Neural progenitor cell (in vitro differentiated cells): ENCODE results near the gene ATP1A2. TPM values are rescaled to one million over a fixed set of nuclear protein-coding genes. Genes with fewer than 3 reads are reported as not detected.
"Not testable (repeated sequence)": the region's sequence is repeated elsewhere in the genome, so short reads cannot be mapped to it uniquely, and the experiment has no call there.

Source experiments
- DNase-seq: peaks from one replicate; pipeline ENCODE4 v3.0.0-alpha.2; 2016; ENCODE audit warnings: low spot score
- H2AFZ ChIP-seq: fragments of 200-600 bp; sonication (generic); replicated peaks from 2 replicates; pipeline ENCODE4 v1.6.1; 2016; ENCODE audit warnings: antibody characterized with exemption
- H3F3A ChIP-seq: fragments of 200-600 bp; sonication (generic); 2 replicates; pipeline ENCODE4 v1.6.1; 2016; ENCODE audit warnings: antibody characterized with exemption, low read depth
- H3K27ac ChIP-seq: fragments of 200-600 bp; sonication (generic); 2 replicates; pipeline ENCODE4 v1.5.1; 2016; ENCODE audit warnings: mild to moderate bottlenecking
- H3K27me3 ChIP-seq: fragments of 200-600 bp; sonication (generic); 2 replicates; pipeline ENCODE4 v1.6.1; 2016; ENCODE audit warnings: mild to moderate bottlenecking, moderate library complexity
- H3K36me3 ChIP-seq: fragments of 200-600 bp; sonication (generic); 2 replicates; pipeline ENCODE4 v1.5.1; 2016
- H3K4me1 ChIP-seq: fragments of 200-600 bp; sonication (generic); 2 replicates; pipeline ENCODE4 v1.6.1; 2016; ENCODE audit warnings: mixed run types
- H3K4me2 ChIP-seq: fragments of 200-600 bp; sonication (generic); 2 replicates; pipeline ENCODE4 v1.6.1; 2016
- H3K4me3 ChIP-seq: fragments of 200-600 bp; sonication (generic); 2 replicates; pipeline ENCODE4 v1.5.1; 2016
- H3K79me2 ChIP-seq: fragments of 200-600 bp; sonication (generic); 2 replicates; pipeline ENCODE4 v1.6.1; 2016; ENCODE audit warnings: low read depth
- H3K9ac ChIP-seq: fragments of 200-600 bp; sonication (generic); 2 replicates; pipeline ENCODE4 v1.6.1; 2016
- H3K9me3 ChIP-seq: fragments of 200-600 bp; sonication (generic); 2 replicates; pipeline ENCODE4 v1.5.1; 2016; ENCODE audit warnings: low read depth
- H4K20me1 ChIP-seq: fragments of 200-600 bp; sonication (generic); 2 replicates; pipeline ENCODE4 v1.6.1; 2016; ENCODE audit warnings: low read depth
- H3K27ac Mint-ChIP-seq: 3 replicates; pipeline ENCODE4 v1.8.0; 2021; ENCODE audit warnings: mixed read lengths
- H3K27me3 Mint-ChIP-seq: 2 replicates; pipeline ENCODE4 v1.8.0; 2022; ENCODE audit warnings: low read depth, mild to moderate bottlenecking, inconsistent platforms, moderate library complexity, mixed read lengths; ENCODE audit not compliant: insufficient read depth
- H3K36me3 Mint-ChIP-seq: 3 replicates; pipeline ENCODE4 v1.8.0; 2021; ENCODE audit warnings: mixed read lengths
- H3K4me1 Mint-ChIP-seq: 3 replicates; pipeline ENCODE4 v1.8.0; 2021; ENCODE audit warnings: mixed read lengths
- H3K4me3 Mint-ChIP-seq: 3 replicates; pipeline ENCODE4 v1.8.0; 2021; ENCODE audit warnings: mild to moderate bottlenecking, moderate library complexity, mixed read lengths
- H3K9me3 Mint-ChIP-seq: 3 replicates; pipeline ENCODE4 v1.8.0; 2020; ENCODE audit warnings: mixed read lengths
- EZH2 ChIP-seq: fragments of 200-600 bp; sonication (generic); IDR thresholded peaks from 2 replicates; pipeline ENCODE4 v1.6.1; 2017; ENCODE audit warnings: antibody characterized with exemption, mild to moderate bottlenecking, moderate library complexity
- EZH2phosphoT487 ChIP-seq: fragments of 200-600 bp; sonication (generic); IDR thresholded peaks from 2 replicates; pipeline ENCODE4 v1.6.1; 2017; ENCODE audit warnings: antibody characterized with exemption
- total RNA-seq: library from RNA; depleted of rRNA; stranded (reverse); fragments of >200 nt; gene quantifications from 2 replicates; pipeline ENCODE4 v1.2.3, GENCODE V29; 2015; ENCODE audit warnings: low replicate concordance
- TF ChIP-seq, protein P1 (sequence below): fragments of 200-600 bp; sonication (generic); IDR thresholded peaks from 2 replicates; pipeline ENCODE4 v1.5.1; 2017; ENCODE audit warnings: antibody characterized with exemption, mild to moderate bottlenecking

ATP1A2 gene
- total RNA-seq, 1 donor from 2014 or later: 88.6 TPM

DNA sequence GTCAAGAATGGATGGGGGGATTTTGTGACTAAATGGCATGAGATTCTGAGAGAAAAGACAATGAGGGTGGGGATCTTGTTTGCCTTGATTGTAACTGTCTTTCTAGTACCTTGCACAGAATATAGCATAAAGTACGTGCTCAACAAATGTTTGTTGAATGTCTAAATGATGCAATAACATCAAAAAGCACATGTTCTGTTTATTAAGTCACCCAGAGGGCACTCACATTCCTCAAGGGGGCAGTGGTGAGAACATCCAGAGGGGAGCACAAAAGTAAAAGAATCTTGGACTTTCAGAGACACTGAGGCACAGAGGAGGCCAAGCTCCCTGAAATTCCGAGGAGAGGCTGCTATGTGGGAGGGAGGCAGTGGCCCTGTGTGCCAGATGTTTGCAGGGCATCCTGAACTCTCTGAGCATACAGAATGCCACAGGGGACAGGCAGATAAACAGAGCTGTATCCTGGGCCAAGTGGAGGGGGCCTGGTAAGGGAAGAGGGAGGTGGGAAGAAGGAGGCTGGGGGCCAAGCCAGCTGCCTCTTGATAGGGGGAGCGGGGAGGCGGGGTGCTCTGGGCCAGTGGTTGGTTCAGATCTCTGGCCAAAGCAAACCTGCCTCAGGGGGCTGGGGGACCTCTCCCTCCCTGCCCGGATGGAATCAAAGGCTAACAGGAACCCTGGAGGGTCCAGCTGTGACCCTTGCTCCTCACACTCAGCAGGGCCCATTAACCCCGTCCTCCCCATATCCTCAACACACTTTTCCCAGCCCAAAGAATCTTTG, 6.5 kb upstream of the ATP1A2 start:
- peak overlapping the region; percentile 96 for H3K27ac Mint-ChIP-seq
- no peaks in the 10 kb centered on the region for H3K9me3 Mint-ChIP-seq
- H3K36me3 ChIP-seq: no peaks in the 10 kb centered on the region
- H3F3A ChIP-seq: peaks cover 53% of the 10 kb centered on the region
- no peaks in the 10 kb centered on the region for H3K79me2 ChIP-seq
- no peaks in the 10 kb centered on the region for H4K20me1 ChIP-seq
- H3K9me3 ChIP-seq: no peaks in the 10 kb centered on the region
- H3K4me1 Mint-ChIP-seq: peaks cover 82% of the 10 kb centered on the region
- H3K36me3 Mint-ChIP-seq: no peaks in the 10 kb centered on the region
- TF ChIP-seq, protein P1, sequence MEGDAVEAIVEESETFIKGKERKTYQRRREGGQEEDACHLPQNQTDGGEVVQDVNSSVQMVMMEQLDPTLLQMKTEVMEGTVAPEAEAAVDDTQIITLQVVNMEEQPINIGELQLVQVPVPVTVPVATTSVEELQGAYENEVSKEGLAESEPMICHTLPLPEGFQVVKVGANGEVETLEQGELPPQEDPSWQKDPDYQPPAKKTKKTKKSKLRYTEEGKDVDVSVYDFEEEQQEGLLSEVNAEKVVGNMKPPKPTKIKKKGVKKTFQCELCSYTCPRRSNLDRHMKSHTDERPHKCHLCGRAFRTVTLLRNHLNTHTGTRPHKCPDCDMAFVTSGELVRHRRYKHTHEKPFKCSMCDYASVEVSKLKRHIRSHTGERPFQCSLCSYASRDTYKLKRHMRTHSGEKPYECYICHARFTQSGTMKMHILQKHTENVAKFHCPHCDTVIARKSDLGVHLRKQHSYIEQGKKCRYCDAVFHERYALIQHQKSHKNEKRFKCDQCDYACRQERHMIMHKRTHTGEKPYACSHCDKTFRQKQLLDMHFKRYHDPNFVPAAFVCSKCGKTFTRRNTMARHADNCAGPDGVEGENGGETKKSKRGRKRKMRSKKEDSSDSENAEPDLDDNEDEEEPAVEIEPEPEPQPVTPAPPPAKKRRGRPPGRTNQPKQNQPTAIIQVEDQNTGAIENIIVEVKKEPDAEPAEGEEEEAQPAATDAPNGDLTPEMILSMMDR: peak; percentile 70
- no peak for TF ChIP-seq EZH2phosphoT487
- peak overlapping the region; percentile 77 for H3K4me3 Mint-ChIP-seq
- peaks cover 84% of the 10 kb centered on the region for H3K4me1 ChIP-seq
- peak overlapping the region; percentile 78 for H3K27ac ChIP-seq
- H3K27me3 Mint-ChIP-seq: peaks cover 22% of the 10 kb centered on the region
- H3K4me2 ChIP-seq: peak overlapping the region; percentile 58
- H3K27me3 ChIP-seq: no peaks in the 10 kb centered on the region
- no peak overlapping the region for H2AFZ ChIP-seq
- no peak overlapping the region for H3K4me3 ChIP-seq
- peak; percentile 80 for DNase-seq
- no peak overlapping the region for H3K9ac ChIP-seq

DNA sequence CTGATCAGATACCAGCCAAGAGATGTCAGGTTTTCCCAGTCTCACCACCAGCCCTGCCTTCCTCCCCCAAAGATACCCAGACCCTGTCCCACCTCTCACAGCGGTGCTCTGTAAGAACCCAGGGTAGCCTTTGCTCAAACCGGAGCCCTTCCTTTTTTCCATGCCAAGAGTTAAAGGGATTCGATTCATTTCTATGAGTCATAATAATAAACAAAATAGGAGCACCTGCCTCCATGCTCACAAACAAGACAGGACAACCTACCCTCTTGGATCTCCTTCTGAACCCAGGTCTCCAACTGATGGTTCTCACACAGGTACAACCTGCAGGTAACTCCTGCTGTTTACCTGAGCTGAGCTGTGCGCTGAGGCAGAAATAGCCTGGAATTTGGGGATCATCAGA, 5.9 kb upstream of the ATP1A2 start:
- Histone ChIP-seq H3K27ac (peak overlapping the region; percentile 78), H3K4me2 (peak overlapping the region; percentile 58), H3K9ac (no peak overlapping the region), H3K79me2 (no peaks in the 10 kb centered on the region), H3K9me3 (no peaks in the 10 kb centered on the region), H3K36me3 (no peaks in the 10 kb centered on the region), H3K27me3 (no peaks in the 10 kb centered on the region), H3F3A (peaks cover 54% of the 10 kb centered on the region), H2AFZ (no peak overlapping the region), H3K4me1 (peaks cover 84% of the 10 kb centered on the region), H3K4me3 (no peak overlapping the region), H4K20me1 (no peaks in the 10 kb centered on the region)
- DNase-seq: no peak
- Mint-ChIP-seq H3K9me3 (no peaks in the 10 kb centered on the region), H3K4me3 (peak overlapping the region; percentile 77), H3K36me3 (no peaks in the 10 kb centered on the region), H3K27ac (peak overlapping the region; percentile 96), H3K27me3 (peaks cover 22% of the 10 kb centered on the region), H3K4me1 (peaks cover 81% of the 10 kb centered on the region)
- no peak for TF ChIP-seq EZH2
- TF ChIP-seq, protein P1: no peak
- no peak for TF ChIP-seq EZH2phosphoT487

DNA sequence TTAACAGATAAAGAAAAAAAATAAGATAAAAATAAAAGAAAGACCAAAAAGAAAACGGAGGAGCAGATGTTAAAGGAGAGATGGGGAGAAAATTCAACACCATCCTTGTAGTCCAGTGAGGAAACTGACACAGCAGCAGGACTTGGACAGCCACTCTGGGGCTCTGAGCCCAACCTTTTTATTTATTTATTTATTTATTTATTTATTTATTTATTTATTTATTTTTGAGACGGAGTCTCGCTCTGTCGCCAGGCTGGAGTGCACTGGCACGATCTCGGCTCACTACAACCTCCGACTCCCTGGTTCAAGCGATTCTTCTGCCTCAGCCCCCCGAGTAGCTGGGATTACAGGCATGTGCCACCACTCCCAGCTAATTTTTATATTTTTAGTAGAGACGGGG, 4.1 kb upstream of the ATP1A2 start:
- DNase-seq, H3K27me3 ChIP-seq, H3K27ac ChIP-seq, H3K9me3 ChIP-seq, H3K4me3 Mint-ChIP-seq, H3K9ac ChIP-seq, H2AFZ ChIP-seq, H3K27ac Mint-ChIP-seq, H4K20me1 ChIP-seq, H3K9me3 Mint-ChIP-seq, H3K36me3 ChIP-seq, H3K4me3 ChIP-seq, H3K4me2 ChIP-seq, H3K36me3 Mint-ChIP-seq: not testable (repeated sequence)
- peaks cover 13% of the 10 kb centered on the region for H3K79me2 ChIP-seq
- H3K4me1 ChIP-seq: peaks cover 87% of the 10 kb centered on the region
- peaks cover 57% of the 10 kb centered on the region for H3F3A ChIP-seq
- Mint-ChIP-seq H3K4me1 (peaks cover 88% of the 10 kb centered on the region), H3K27me3 (peaks cover 19% of the 10 kb centered on the region)

DNA sequence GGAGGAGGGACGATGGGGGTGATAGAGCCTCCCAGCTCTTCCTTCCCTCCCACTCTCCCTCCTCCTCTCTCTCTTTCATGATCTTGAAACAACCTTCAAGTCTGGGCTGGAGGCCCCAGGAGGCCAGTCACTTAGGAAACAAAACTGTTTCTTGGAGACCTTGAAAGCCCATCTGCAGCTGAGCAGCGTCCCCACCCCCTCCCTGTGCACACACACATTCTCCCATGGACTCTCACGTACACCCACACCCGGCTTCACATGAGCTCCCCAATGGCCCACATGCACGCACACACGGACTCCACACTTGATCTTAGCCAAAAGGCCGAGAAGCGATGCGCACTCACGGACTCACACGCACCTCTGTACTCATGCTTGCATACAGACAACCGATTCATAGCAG, 3.2 kb upstream of the ATP1A2 start:
- H3K27ac Mint-ChIP-seq: peak overlapping the region; percentile 92
- Histone ChIP-seq H3K4me2 (no peak overlapping the region), H3K9me3 (no peaks in the 10 kb centered on the region), H2AFZ (no peak overlapping the region), H3K27me3 (no peaks in the 10 kb centered on the region), H3K79me2 (peaks cover 22% of the 10 kb centered on the region), H3K4me3 (no peak overlapping the region), H3K9ac (no peak overlapping the region), H3K4me1 (peaks cover 90% of the 10 kb centered on the region), H4K20me1 (peaks cover 7% of the 10 kb centered on the region), H3K27ac (no peak overlapping the region), H3F3A (peaks cover 57% of the 10 kb centered on the region), H3K36me3 (no peaks in the 10 kb centered on the region)
- H3K36me3 Mint-ChIP-seq: no peaks in the 10 kb centered on the region
- no peak for TF ChIP-seq EZH2
- TF ChIP-seq, protein P1: no peak
- no peak for TF ChIP-seq EZH2phosphoT487
- no peak for DNase-seq
- no peaks in the 10 kb centered on the region for H3K9me3 Mint-ChIP-seq
- H3K4me1 Mint-ChIP-seq: peaks cover 88% of the 10 kb centered on the region
- H3K27me3 Mint-ChIP-seq: peaks cover 15% of the 10 kb centered on the region
- H3K4me3 Mint-ChIP-seq: peak overlapping the region; percentile 24
